Mucosa of stomach (tissue), 1 donor: ENCODE data around the gene PIGX.

ENCODE experiments used
- H3K27me3 ChIP-seq: one replicate; pipeline ENCODE4 v1.7.0; 2013; ENCODE audit warnings: mild to moderate bottlenecking, low read length; ENCODE audit not compliant: control insufficient read depth, insufficient read depth
- H3K36me3 ChIP-seq: one replicate; pipeline ENCODE4 v1.7.0; 2013; ENCODE audit warnings: low read length; ENCODE audit not compliant: control insufficient read depth, insufficient read depth
- H3K4me1 ChIP-seq: one replicate; pipeline ENCODE4 v1.7.0; 2013; ENCODE audit warnings: mild to moderate bottlenecking, low read length; ENCODE audit not compliant: control insufficient read depth, insufficient read depth
- H3K4me3 ChIP-seq: one replicate; pipeline ENCODE4 v1.7.0; 2013; ENCODE audit warnings: low read length
- H3K9ac ChIP-seq: one replicate; pipeline ENCODE4 v1.7.0; 2013; ENCODE audit warnings: mild to moderate bottlenecking, low read length, moderate library complexity
- H3K9me3 ChIP-seq: one replicate; pipeline ENCODE4 v1.7.0; 2013; ENCODE audit warnings: mild to moderate bottlenecking, low read length, moderate library complexity; ENCODE audit not compliant: control insufficient read depth
- donor health status: Pancreatic carcinoma.

The PIGX gene

DNA sequence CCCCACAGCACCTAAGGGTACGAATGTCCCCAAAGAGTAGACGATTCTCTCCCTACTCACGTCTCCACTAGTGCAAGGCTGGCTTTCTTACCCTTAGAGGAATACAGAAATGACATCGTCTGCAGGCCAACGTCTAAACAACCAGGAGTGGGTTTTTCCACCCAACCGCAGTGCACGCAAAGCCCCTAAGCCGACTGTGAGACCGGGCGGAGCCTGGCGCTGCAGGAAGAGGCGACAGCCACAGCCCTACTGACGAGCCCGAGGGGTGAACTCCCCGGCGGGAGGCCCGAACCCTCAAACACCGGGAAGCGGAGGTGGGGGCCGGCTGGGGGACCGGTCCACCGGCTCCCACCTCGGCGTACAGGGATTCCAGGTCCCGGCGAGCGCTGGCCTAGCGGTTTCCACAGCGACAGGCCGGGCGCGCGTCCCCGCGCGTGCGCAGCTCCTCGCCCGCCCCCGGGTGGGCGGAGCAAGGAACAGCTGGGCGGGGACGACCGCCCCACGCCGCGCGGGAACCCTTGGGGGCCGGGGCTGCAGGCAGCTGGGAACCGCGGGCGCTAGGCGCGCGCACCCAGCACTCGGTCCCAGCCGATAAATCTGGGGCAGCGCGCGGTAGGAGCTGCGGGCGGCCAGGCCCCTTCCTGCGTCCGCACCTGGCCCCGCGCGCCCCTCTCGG lies at the start of gene PIGX, which contains the start of gene CEP19:
Gene PIGX, plus strand, starts transcription at position 540 of the 676 bp plus-strand sequence.
Gene CEP19, minus strand, starts transcription at position 413 of the 676 bp plus-strand sequence. CDS start 3,593 bp downstream, outside the sequence.
- Histone ChIP-seq H3K4me3 (peak within 1 kb of the TSS; percentile 67), H3K9me3 (no peaks in the 10 kb centered on the region), H3K27me3 (no peaks in the 10 kb centered on the region), H3K4me1 (peaks cover 12% of the 10 kb centered on the region), H3K36me3 (no peaks in the 10 kb centered on the region), H3K9ac (peak within 1 kb of the TSS; percentile 60)

DNA sequence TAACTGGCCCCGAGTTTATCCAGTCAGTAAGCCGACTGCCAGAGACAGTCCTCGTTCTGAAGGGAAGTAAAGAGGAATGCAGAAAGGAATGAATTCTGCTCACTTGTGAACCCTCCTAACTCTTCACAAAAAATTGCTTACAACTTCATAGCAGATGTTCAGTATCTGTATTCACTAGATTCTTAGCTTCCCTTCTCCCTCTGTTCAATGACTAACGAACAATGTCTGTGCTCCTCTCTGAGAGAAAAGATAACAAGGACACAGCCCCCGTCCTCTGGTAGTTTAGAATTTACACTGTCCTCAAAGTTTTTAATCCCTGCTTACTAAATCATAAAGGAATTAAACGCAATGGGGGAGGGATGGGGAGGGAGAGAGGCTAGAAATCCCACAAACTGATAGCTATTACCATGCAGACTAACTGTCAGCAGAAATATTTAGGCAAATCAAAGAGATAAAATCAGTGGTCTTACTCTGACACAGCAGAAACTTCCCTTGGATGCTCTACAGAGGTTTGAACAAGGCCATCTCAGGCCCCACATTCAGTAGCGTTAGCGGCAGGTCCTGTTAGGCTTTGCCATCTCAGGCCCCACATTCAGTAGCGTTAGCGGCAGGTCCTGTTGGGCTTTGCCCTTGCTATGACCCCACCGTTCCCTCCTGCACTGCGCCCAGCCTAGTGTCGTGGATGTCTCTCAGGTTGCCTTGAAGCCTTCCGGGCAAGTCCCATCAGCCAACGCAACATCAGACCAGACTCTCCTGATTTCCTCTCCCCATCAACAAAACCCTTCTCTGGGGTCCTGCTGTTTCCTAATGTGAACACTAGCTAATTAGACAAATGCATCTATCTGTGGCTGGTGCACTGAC lies 49.2 kb upstream of the PIGX start:
- Histone ChIP-seq H3K4me3 (no peak overlapping the region), H3K9ac (no peak overlapping the region), H3K4me1 (no peaks in the 10 kb centered on the region), H3K36me3 (no peaks in the 10 kb centered on the region), H3K27me3 (peaks cover 6% of the 10 kb centered on the region), H3K9me3 (no peaks in the 10 kb centered on the region)

GRCh38 chr3:196666001-196666867 lies 45.9 kb upstream of the PIGX start:
- Histone ChIP-seq H3K27me3 (no peaks in the 10 kb centered on the region), H3K9me3 (no peaks in the 10 kb centered on the region), H3K4me3 (no peak overlapping the region), H3K9ac (no peak overlapping the region), H3K4me1 (no peaks in the 10 kb centered on the region), H3K36me3 (no peaks in the 10 kb centered on the region)

DNA sequence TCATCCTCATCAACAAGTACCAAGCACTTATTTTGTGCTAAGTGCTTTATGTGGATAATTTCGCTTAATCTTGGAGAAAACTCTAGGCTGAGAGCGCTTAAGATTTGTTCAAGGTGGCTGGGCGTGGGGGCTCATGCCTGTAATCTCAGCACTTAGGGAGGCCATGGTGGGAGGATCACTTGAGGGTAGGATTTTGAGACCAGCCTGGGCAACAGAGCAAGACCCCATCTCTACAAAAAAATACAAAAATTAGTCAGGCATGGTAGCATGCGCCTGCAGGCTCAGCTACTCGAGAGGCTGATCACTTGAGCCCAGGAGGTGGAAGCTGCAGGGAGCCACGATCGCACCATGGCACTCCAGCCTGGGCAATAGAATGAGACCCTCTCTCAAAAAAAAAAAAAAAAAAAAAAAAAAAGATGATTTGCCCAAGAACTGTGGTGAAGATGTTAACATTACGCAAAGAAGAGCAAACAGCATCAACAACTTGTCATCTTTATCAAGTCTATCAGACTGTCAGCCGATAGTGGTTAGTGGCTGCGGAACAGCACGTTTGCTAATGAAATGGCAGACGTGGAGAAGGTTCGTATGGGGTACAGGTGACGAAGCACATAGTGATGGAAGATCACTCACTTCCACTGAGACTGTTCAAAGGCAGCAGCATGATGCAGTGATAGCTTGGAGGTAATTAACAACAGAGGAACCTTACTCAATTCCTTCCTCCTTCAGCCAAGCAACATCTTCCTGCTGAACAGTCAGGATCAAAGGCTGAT lies 44.9 kb upstream of the PIGX start:
- Histone ChIP-seq H3K9me3 (no peaks in the 10 kb centered on the region), H3K9ac (no peak overlapping the region), H3K4me1 (no peaks in the 10 kb centered on the region), H3K27me3 (no peaks in the 10 kb centered on the region), H3K4me3 (no peak overlapping the region), H3K36me3 (no peaks in the 10 kb centered on the region)

DNA sequence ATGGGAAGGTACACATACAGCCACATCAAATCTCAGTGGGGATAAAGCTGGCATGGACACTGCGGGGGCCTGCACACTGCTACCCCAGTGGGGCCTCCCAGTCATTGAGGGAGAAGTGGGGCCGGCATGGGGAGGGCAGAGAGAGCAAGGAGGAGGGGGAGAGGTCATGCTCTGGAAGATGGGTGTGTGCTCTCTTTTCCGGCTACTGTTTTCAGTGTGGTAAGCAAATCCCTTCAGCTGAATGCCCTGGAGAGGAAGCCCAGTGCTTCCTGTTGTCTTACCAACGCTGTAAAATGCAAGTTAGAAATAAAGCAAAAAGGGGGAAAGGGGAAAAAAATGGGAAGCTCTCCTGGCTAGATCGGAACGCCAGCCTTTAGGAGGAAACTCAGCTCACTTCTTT lies 41.8 kb upstream of the PIGX start:
- no peaks in the 10 kb centered on the region for H3K36me3 ChIP-seq
- H3K9ac ChIP-seq = no peak overlapping the region
- no peaks in the 10 kb centered on the region for H3K27me3 ChIP-seq
- H3K4me1 ChIP-seq = no peaks in the 10 kb centered on the region
- H3K9me3 ChIP-seq = no peaks in the 10 kb centered on the region
- H3K4me3 ChIP-seq = no peak overlapping the region

- Histone ChIP-seq H3K9me3 (no peaks in the 10 kb centered on the region), H3K4me3 (no peak overlapping the region), H3K27me3 (no peaks in the 10 kb centered on the region), H3K36me3 (no peaks in the 10 kb centered on the region), H3K9ac (no peak overlapping the region), H3K4me1 (peaks cover 5% of the 10 kb centered on the region)
Observed at GRCh38 chr3:196673632-196674031, 38.5 kb upstream of the PIGX start.

DNA sequence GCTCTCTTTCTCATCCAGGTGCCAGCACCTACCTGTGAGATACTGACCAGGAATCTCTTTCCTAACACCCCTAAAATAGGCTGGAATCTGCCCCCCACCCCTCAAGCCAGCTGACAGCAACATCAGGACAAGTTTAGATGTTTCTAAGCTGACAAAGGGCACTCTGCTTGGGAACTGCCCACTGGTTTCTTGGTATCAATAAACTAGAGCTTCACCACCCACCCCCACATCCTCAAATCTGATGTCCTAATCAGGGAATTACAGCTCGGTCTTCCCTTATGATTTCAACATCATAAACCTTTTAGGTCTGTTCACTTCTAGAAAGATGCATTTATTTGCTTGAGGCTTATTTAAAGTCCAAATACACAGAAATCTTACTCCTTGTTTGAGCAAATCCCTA lies 34.8 kb upstream of the PIGX start:
- H3K9me3 ChIP-seq = no peaks in the 10 kb centered on the region
- no peak overlapping the region for H3K4me3 ChIP-seq
- no peaks in the 10 kb centered on the region for H3K27me3 ChIP-seq
- no peak overlapping the region for H3K9ac ChIP-seq
- H3K36me3 ChIP-seq = no peaks in the 10 kb centered on the region
- H3K4me1 ChIP-seq = peaks cover 5% of the 10 kb centered on the region

- H3K9ac ChIP-seq = no peak overlapping the region
- H3K27me3 ChIP-seq = no peaks in the 10 kb centered on the region
- peaks cover 5% of the 10 kb centered on the region for H3K4me1 ChIP-seq
- H3K9me3 ChIP-seq = no peaks in the 10 kb centered on the region
- H3K4me3 ChIP-seq = no peak overlapping the region
- no peaks in the 10 kb centered on the region for H3K36me3 ChIP-seq
Observed at GRCh38 chr3:196677931-196678330, 34.2 kb upstream of the PIGX start.

GRCh38 chr3:196684548-196685407 lies 27.4 kb upstream of the PIGX start:
- Histone ChIP-seq H3K9ac (peak overlapping the region; percentile 3), H3K4me3 (no peak overlapping the region), H3K36me3 (no peaks in the 10 kb centered on the region), H3K27me3 (no peaks in the 10 kb centered on the region), H3K4me1 (no peaks in the 10 kb centered on the region), H3K9me3 (no peaks in the 10 kb centered on the region)

DNA sequence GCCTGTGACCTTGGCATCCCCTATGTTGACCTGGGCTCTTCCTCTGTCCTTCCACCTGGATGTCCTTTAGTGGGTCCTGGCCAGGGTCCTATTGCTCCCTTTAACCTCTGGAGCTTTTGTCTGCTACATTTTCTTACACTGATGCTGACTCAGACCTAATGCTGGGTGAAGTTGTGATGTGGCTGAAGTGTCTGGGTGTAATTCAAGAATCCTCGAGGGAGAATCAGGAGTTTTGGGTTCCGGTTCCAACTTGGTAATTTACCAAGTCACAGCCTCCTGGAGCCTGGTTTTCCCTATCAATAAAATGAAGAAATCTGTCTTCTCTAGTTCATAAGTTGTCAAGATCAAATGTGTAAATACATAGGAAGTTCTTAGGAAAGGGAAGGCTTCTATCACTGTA lies 25.7 kb upstream of the PIGX start:
- H3K9ac ChIP-seq = no peak overlapping the region
- H3K4me1 ChIP-seq = no peaks in the 10 kb centered on the region
- H3K9me3 ChIP-seq = no peaks in the 10 kb centered on the region
- no peaks in the 10 kb centered on the region for H3K27me3 ChIP-seq
- H3K36me3 ChIP-seq = no peaks in the 10 kb centered on the region
- H3K4me3 ChIP-seq = no peak overlapping the region

DNA sequence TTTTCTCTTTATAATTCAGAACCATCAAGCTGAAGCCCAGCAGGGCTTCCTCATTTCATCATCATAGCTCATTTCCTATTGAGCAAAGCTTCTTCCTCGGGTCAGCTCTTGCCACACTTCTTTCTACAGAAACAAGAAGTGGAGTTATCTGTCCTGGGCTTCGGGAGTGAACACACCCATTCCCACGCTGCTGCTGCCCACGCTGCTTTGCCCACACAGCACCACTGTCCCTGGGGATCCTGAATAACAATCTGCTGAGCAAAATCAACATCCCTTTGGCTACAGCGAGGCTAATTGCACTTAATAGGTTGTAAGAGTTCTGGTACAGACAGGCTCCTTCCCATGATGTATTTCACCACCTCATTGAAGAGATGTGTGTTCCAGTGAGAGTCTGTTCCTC lies 23.8 kb upstream of the PIGX start:
- H3K9ac ChIP-seq = no peak overlapping the region
- no peaks in the 10 kb centered on the region for H3K9me3 ChIP-seq
- no peaks in the 10 kb centered on the region for H3K36me3 ChIP-seq
- no peaks in the 10 kb centered on the region for H3K4me1 ChIP-seq
- H3K4me3 ChIP-seq = no peak overlapping the region
- no peaks in the 10 kb centered on the region for H3K27me3 ChIP-seq
